ENCODE results near the gene CASD1. TPM values are rescaled to one million over a fixed set of nuclear protein-coding genes. Genes with fewer than 3 reads are reported as not detected.

The CASD1 gene
- total and polyA plus RNA-seq, 2 experiments from 2014 or later: 15.5 to 38.1 TPM

- Mint-ChIP-seq H3K4me3 (peak overlapping the region; percentile 83), H3K4me1 (peaks cover 55% of the 10 kb centered on the region), H3K27me3 (ENCODE audit: insufficient read depth, low read depth, poor library complexity) (peaks cover 2% of the 10 kb centered on the region), H3K9me3 (no peaks in the 10 kb centered on the region), H3K36me3 (ENCODE audit: low read depth) (no peaks in the 10 kb centered on the region), H3K27ac (no peak overlapping the region)
- no peaks in the 10 kb centered on the region for H3F3A ChIP-seq (replicated peaks; ENCODE audit: low read depth)
- no peak for ATAC-seq
- H3K27ac ChIP-seq (ENCODE audit: low read depth): no peak overlapping the region
- H2AFZ ChIP-seq: no peak overlapping the region
- H4K20me1 ChIP-seq (replicated peaks; ENCODE audit: insufficient read depth): 0 out of 2 replicates have a peak, but pooled peaks cover 3% of the 10 kb centered on the region
- H3K79me2 ChIP-seq (replicated peaks; ENCODE audit: insufficient read depth): peaks cover 65% of the 10 kb centered on the region
- TF ChIP-seq JUNB (IDR thresholded peaks at IDR 0.05; ENCODE audit: unreplicated experiment) (no peak), NANOG (IDR thresholded peaks at IDR 0.05; ENCODE audit: borderline replicate concordance) (no peak), ZNF114 (CRISPR knock-in tag; IDR thresholded peaks at IDR 0.05) (no peak), ZNF462 (CRISPR knock-in tag; IDR thresholded peaks at IDR 0.05) (no peak), ETS1 (IDR thresholded peaks at IDR 0.05) (no peak), CREB1 (CRISPR knock-in tag; IDR thresholded peaks at IDR 0.05; ENCODE audit: low read depth) (no peak), STAT1 (IDR thresholded peaks at IDR 0.05; ENCODE audit: unreplicated experiment) (no peak), REST (IDR thresholded peaks at IDR 0.05; ENCODE audit: unreplicated experiment) (no peak), ZNF331 (CRISPR knock-in tag; IDR thresholded peaks at IDR 0.05; ENCODE audit: low read depth) (no peak), POLR2AphosphoS5 (IDR thresholded peaks at IDR 0.05; ENCODE audit: low read depth) (no peak), EZH2phosphoT487 (IDR thresholded peaks at IDR 0.05; ENCODE audit: unreplicated experiment) (no peak), CTCF (conservative IDR thresholded peaks at IDR 0.05; ENCODE audit: low read depth in 2 of 2) (no peak), EZH2 (IDR thresholded peaks at IDR 0.05; ENCODE audit: low read depth, unreplicated experiment) (no peak)
- no peaks in the 10 kb centered on the region for H3K9me2 ChIP-seq (ENCODE audit: insufficient read depth)
- no peaks in the 10 kb centered on the region for H3K27me3 ChIP-seq (ENCODE audit: insufficient read depth)
- H3K4me1 ChIP-seq (ENCODE audit: insufficient read depth): peaks cover 41% of the 10 kb centered on the region
- H3K4me3 ChIP-seq: peak overlapping the region; percentile 74
- H3K4me2 ChIP-seq: peak overlapping the region; percentile 86
- no peak for DNase-seq (ENCODE audit: low spot score)
- no peaks in the 10 kb centered on the region for H3K36me3 ChIP-seq (ENCODE audit: insufficient read depth)
These were observed 2.1 kb downstream of the CASD1 start for GRCh38 chr7:94511718-94512117.
